ENCODE measurements around the gene SAT2.
"Not testable (repeated sequence)": the region's sequence is repeated elsewhere in the genome, so short reads cannot be mapped to it uniquely, and the experiment has no call there.

Gene SAT2

DNA sequence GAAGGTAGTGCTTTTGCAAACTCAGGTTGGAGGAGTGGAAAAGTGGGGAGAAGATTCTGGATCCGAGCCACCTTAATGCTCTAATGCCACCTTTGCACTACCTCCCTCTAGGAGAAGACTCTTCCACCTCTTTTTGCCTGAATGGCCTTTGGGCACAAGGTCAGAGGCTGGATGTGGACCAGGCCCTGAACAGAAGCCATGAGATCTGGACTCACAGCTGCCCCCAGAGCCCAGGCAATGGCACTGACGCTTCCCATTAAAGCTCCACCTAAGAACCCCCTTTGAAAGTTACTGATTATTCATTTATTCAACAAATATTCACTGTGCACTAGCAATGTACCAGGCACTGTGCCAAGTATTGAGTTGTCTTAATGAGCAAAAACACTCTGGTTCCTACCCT is 5.5 kb upstream of the SAT2 start:
- no peak for DNase-seq

DNA sequence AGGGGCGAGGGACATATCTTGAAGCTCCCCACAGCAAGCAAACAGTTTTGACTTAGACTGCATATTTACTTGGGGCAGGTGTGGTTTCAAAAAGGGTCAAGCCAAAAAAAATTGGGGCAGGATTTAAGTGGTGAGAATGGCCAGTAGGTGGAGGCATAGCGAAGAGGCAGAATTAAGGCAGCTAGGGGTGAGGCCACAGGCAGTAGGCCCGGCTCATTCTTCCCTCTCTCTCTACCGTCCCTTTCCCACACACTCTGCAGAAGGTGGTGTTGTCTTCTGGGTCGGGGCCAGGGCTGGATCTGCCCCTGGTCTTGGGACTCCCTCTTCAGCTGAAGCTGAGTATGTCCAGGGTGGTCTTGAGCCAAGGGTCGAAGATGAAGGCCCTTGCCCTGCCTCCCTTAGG is 4.9 kb upstream of the SAT2 start:
- peak; percentile 81 for DNase-seq

DNA sequence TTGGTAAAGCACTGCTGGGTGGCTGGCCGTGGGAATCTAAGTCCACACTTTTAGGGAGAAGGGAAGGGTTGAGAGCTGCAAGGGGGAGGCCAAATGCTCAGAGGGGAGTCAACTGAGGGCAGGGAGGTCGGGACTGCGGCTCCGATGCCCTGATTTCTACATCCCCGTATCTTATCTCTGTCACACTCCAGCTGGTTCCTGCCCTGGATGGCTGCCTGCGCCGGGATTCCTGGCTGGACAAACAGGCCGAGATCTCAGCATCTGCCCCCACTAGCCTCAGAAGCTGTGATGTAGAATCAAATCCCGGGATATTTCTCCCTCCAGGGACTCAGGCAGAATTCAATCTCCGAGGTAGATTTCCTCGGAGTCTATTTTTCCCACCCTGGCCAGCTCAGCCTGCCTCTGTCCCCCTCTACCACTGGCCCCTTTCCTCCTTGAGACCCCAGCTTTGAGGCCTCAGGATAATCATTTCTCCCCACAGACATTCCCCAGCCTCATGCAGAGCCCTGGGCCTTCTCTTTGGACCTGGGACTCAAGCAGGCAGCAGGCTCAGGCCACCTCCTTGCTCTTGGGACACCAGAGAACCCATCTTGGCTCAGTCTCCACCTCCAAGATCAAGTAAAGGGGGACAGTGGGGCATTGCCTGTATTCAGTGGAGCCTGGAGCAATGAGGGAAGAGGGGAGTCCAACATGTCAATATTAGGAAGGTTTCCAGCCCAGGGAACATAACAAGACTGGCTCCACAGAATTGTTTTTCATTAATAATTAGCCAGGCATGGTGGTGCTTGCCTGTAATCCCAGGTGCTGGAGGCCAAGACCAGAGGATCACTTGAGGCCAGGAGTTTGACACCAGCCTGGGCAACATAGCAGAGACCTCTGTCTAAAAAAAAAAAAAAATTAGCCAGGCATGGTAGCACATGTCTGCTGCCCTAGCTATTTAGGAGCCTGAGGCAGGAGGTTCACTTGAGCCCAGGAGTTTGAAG is 4.1 kb upstream of the SAT2 start:
- DNase-seq: no peak

DNA sequence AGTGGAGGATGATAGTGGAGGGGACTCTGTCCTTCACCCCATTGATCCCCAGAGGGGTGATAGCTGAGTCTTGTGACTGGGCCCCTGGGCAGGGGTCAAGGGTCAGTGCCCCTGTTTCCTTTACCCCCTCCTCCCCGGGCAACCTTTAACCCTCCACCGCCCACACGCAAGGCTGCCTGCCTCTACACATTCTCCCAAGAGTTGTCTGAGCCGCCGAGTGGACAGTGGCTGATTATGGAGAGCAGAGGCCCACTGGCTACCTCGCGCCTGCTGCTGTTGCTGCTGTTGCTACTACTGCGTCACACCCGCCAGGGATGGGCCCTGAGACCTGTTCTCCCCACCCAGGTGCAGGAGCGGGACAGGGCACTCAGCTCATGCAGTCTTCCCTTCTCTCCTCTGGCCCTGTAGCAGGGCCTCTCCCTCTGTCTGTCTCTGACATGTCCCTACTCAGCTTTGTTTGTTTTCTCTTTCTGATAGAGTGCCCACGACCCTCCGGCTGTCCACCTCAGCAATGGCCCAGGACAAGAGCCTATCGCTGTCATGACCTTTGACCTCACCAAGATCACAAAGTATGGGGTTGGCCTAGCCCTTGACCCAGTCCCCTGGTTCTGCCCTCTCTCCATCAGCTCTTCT is 2.4 kb upstream of the SAT2 start, which contains the start of gene SHBG:
TSS of gene SHBG (plus strand) at position 197 of the 633 bp plus-strand sequence. CDS start at position 235, 38 bp downstream.
- DNase-seq: no peak

DNA sequence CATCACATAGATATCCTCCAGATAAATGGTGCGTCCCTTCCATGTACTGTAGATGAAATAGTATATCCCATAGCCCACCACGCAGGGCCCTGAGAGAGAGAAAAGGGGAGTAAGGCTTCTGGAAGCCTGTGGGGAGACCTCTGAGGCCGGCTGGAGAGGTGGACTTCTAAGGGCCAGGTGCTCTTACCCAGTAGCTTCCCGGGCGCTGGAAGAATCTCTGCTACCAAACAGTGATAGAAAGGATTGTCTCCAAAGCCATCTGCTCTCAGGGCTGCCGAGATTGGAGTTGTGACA is 718 bp downstream of the SAT2 start:
- no peak for DNase-seq

DNA sequence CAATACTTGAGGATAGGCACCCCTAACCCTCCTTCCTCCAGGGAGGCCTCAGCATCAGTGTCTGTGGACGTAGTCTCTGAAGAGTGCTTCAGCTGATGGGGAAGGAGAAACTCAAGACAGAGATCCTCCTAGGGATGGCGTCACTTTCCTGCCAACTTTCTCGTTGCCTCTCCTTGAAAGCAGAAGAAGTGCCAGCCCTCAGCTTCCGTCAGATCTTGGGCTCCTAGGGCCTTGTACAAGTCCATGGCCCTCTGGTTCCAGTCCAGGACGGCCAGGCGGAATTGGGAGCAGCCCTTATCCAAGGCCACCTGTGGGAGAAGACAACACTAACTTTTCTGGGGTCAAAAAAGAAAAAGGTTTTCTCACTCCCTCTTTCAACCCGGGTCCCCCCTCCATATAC is 1.3 kb downstream of the SAT2 start:
- no peak for DNase-seq

DNA sequence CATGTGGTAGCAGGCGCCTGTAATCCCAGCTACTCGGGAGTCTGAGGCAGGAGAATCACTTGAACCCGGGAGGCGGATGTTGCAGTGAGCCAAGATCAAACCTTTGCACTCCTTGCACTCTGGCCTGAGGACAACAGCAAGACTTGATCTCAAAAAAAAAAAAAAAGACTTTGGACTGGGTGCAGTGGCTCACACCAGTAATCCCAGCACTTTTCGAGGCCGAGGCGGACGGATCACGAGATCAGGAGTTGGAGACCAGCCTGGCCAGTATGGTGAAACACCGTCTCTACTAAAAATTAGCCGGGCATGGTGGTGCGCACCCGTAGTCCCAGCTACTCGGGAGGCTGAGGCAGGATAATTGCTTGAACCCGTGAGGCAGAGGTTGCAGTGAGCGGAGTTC is 1.9 kb downstream of the SAT2 start:
- not testable (repeated sequence) for DNase-seq

DNA sequence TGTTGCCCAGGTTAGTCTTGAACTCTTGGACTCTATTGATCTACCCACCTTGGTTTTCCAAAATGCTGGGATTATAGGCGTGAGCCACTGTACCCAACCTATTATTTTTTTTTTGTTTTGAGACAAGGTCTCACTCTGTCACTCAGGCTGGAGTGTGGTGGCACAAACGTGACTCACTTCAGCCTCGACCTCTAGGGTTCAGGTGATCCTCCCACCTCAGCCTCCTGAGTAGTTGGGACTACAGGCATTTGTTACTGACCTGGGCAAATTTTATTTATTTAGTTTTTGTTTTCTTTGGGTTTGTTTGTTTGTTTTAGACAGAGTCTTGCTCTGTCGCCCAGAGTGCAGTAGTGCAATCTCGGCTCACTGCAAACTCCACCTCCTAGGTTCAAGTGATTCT is 4.0 kb downstream of the SAT2 start:
- no peak for DNase-seq

DNA sequence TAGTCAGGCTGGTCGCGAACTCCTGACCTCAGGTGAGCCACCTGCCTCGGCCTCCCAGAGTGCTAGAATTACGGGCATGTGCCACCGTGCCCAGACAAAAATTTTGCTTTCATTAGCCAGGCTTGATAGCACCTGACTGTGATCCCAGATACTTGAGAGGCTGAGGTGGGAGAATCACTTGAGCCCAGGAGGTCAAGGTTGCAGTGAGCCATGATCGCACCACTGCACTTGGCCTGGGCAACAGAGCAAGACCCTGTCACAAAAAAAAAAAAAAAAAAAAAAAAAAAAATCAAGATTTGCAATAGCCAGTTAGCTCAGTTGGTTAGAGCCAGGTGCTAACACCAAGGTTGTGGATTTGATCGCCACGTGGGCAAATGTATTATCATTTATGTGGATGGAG is 6.8 kb downstream of the SAT2 start:
- no peak for DNase-seq

DNA sequence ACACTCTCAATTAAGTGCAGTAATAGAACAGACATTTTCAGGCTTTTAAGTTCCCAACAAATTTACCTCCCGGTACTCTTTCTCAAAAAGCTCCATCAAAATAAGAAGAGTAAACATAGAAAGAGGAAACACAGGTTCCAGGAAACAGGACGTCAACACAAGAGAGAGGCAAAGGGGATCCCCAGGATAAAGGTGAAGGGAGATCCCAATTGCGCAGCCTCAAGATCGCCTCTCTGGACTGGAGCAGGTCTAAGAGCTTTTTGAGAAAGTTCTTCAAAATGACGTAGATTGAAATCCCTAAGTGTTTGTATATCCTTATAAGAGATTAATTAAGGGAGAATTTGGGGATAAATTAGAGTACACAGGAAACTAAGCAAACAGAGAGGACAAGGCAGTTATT is 9.0 kb downstream of the SAT2 start:
- no peak for DNase-seq

DNA sequence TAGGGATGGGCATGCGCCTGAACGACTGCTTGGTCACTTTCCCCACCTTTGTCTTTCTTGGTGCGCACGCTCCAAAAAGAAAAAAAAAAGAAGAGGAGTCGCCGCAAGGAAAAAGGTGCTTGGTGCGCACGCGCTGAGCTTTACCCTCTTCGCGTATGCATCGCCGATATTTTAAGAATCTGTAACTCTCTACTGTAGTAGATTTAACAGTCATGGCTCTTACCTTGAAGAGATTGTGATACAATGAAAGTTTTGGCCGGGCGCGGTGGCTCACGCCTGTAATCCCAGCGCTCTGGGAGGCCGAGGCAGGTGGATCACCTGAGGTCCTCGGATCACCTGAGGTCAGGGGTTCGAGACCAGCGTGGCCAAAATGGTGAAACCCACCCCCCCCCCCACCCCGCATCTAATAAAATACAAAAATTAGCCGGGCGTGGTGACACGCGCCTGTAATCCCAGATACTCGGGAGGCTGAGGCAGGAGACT is 12.3 kb downstream of the SAT2 start:
- no peak for DNase-seq

DNA sequence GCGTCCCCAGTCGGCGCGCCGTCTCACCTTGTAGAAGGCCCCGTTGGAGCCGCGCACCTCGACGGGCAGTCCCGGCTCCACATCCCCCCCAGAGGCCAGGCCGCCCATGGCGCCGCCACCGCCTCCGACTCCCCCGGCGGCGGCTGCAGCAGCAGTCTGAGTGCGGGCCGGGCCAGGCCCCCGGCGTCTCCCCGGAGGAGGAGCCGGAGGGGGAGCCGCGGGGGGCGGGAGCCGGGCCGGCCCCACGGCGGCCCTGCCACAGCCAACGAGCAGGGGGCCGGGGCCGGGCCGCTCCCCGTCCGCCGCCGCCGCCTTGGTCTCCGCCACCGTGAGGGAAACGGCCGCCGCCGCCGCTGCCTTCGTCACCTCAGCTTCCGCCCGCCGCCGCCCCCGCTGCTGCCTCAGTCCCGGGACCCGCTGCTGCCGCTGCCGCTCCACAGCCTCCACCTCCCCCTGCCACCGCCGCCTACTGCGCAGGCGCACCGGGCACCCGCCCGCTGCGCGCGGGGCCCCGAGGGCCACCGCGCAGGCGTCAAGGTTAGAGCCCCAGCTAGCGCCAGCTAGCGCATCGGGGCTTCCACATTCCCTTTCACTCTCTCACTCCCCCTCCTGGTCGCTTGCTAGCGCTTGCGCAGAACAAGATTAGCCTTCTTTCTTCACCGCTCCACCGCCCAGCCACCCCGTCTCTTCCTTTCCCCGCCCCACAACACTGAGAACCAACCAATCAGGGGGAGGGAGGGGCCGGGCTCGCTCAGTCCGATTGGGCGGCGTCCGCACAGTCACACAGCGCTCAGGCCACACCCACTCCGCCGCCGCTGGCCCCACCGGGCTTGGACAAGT is 13.0 kb downstream of the SAT2 start, which contains the start of gene FXR2:
TSS of gene FXR2 (minus strand) at position 473 of the 840 bp plus-strand sequence. CDS start at position 108, 365 bp downstream.
- peak; percentile 100 for DNase-seq

DNA sequence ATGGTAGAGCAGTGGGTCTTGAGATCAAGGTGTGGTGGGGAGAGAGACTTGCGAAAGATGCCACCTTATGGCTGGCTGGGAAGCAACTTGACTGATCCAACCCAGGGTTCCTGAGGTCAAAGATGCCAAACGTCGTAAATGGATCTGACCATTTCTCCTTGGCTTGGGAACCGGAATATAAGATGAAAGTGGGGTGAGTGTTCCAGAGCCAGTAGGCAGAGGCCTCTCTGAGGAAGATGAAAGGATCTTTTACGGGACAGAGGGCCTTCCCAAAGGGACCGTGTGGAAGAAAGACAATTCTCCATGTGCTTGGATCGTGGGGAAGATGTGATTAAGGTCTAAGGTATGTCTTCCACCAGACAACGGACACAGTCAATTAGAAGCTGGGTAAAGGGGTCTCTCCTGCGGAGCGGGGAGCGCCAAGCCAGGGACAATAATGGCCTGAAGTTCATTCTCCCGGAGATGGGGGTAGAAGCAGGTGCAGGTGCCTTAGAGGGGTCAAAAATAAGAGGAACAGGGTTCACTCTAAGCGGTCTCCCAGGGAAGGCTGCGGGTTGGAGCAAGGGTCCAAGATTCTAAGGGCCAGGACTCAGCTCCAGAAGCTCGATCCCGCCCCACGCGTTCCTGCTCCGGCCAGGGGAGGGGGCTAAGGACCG is 13.7 kb downstream of the SAT2 start:
- DNase-seq: peak; percentile 63

DNA sequence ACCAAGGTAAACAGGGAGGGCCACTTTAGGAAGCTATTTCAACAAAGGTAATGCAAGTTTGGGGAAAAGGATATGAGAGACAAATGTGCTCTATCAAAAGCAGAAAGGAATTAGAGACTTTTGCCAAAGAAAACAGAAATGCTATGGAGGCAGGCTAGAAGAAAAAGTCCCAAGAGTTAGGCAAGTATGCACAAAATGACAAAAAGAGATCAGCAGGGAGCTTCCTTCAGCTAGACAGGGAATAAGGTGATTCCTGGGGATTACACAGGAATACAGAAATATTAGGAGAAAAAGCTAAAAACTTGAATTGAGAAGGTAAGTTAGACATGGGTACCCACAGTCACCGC is 15.4 kb downstream of the SAT2 start:
- DNase-seq: no peak

DNA sequence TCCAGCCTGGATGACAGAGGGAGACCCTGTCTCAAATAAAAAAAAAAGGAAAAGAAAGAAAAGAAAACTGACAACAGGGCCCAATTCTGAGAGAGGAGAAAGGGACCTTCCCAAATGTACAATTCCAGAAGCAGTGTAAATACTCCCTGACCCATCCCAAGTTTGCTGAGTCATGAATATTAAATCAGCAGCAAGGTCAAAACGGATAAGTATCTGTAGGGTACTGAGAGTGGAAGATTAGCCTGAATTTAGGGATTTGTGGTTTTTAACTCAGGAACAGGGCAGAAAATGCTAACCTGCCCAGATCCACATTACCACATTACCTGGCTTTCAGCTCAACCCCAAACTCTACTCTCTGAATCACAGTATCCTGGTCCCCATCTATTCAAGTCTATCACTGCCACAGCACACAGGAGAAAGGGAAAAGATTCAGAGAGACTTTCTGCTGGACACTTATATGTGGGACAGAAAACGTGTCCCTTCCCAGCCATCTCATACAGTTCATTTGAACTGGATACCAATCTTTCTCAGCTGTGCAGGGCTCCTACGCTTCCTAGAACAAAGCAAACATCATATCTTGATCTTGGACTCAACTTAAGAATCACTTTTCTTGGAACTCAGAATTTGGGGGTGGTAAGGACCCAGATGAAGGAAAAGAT is 15.9 kb downstream of the SAT2 start:
- DNase-seq: no peak

DNA sequence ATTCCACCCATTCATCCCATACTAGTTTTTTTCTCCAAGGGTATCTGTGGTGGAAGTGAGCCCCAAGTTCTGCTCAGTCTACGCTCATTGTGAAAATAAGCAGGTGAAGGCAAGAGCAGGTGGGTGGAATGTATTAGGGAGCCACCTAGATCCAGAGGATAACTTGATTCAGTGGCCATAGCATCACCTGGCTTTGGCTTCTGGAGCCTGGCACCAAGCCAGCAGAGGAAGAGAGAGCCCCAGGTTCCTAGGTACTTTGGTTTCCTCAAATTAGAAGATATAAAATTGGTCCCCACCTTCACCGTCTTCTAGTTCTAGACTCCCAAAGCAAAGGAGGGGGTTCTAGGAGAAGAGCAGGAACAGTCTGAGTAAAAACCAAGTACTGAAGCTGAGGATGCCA is 17.0 kb downstream of the SAT2 start:
- DNase-seq: no peak

DNA sequence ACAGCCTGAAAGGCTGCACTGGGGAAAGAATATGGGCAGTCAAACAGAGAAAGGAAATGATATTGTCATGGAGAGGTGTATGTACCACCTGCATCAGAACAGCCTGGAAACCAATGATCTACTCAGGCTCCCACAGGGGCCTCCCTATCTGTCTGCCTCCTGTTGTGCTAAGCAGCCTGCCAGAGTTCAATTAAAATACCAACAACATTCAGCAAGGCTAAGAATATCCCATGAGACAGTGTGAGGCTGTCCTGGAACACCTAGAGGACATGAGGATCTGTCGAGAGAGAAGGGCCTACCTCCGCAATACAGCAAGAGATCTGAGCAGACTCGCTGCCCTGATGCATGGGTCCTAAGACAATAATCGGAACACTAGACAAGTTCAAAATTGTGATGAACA is 21.3 kb downstream of the SAT2 start:
- no peak for DNase-seq

DNA sequence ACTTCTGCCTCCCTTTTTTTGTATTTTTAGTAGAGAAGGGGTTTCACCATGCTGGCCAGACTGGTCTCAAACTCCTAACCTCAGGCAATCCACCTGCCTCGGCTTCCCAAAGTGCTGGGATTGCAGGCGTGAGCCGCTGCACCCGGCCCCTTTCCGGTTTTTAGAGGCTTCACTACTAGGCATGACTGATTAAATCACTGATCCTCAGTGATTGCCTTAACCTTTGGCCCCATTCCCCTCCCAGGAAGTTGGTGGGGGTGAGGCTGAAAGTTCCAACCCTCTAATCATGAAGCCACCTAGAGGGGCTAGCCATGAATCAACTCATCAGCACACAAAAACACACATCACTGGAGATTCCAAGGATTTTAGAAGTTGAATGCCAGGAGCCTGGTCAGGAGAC is 30.1 kb downstream of the SAT2 start:
- not testable (repeated sequence) for DNase-seq

DNA sequence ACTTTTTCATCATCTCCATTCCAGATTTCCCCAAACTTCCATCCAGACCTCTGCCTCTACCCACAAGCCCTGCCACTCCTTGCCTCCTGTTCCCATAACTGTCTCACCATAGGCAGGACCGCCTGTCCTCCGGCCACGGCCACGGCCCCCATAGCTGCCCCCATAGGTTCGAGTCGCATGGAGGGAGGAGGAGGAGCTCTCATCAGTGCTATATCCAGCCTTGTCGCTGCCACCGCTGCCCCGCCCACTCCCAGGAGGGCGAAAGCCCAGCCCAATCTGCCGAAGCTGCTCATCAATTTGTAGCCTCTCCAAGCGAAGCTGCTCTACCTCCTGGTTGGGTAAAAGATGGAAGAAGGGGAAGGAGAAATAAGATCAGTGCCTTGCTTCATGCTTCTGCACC is 34.3 kb downstream of the SAT2 start:
- peak; percentile 61 for DNase-seq

DNA sequence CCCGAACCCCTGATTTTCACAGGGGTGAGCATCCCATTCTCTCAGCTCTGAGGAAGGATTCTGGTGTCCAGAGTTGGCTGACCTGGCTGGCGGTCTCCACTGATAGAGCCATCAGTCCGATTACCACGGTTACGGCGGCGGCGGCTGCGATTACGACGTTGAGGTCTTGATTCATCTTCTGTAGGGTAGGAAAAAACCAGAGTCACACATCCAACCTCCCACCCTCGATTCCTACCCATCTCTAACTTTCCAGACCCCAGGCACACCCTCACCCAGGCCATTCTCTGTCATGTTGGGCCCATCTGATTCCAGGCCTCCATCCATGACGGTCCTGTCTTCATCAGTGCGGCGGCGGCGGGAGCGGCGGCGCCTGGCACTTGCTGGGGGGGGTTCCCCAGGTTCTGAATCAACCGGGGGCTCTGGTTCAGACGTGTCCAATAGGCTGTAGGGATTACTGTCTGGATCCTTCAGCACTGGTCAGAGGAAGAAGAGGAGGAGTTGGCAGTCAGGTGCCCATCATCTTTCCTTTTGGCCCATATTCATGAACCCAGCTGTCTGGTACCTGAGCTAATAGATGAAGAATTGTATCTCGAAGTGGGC is 35.1 kb downstream of the SAT2 start:
- DNase-seq: no peak

DNA sequence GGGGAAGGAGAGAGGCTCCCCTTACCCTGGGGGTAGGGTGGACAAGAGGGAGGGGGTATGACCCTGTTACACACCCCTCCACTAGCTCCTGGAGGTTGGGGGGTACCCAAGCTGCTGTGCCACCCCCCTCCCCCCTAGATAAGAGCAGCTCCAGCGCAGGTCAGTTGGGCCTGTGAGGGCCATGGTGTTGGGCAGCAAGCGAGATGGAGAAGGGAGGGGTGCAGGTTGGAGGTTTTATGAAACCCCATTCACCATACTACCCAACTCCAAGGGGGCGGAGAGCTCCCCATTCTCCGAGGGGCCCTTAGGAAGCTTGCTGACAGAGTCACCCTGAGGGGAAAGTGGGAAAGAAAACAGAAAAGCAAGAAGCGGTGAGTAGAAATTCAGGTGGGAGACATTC is 36.0 kb downstream of the SAT2 start:
- no peak for DNase-seq

DNA sequence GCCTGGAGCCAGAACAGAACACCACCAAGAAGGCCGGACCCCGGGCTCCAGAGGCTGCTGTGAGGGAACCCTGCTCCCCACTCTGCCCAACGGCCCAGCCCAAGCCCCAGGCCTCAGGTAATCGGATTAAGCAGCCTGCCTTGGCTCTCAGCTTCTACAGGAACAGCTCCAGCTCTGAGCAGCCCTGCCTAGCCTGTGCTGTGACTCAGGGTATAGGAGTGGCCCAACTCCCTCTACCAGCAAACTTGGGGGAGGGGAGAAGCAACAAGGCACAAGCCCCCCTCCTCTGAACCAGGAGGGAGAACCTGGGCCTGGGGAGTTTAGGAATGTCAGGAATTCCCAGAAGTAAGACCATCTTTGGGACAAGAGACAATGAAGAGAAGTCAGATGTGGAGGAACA is 36.9 kb downstream of the SAT2 start:
- DNase-seq: peak; percentile 99

All from islet precursor cell (in vitro differentiated cells).